Stomach (tissue), 4 donors: ENCODE results near the gene LTA.
"Not testable (repeated sequence)": the region's sequence is repeated elsewhere in the genome, so short reads cannot be mapped to it uniquely, and the experiment has no call there.

Source experiments
- CTCF ChIP-seq, 7 experiments: fragments of 450-650 bp in 4 of 7; fragments of 200-600 bp in 3 of 7; sonication (generic) in 3 of 7; IDR thresholded peaks; one replicate each; pipeline ENCODE4 v1.5.1; 2016 to 2019; ENCODE audit warnings: antibody characterized with exemption in 7 of 7, control low read depth in 2 of 7, mild to moderate bottlenecking in 1 of 7
- EP300 ChIP-seq: sonication (generic); formaldehyde crosslinking; IDR thresholded peaks from one replicate; pipeline ENCODE4 v1.6.1; 2017; ENCODE audit warnings: antibody characterized with exemption
- POLR2A ChIP-seq, 4 donors: fragments of 450-650 bp; IDR thresholded peaks; one replicate each; pipeline ENCODE4 v1.6.1; 2016; ENCODE audit warnings: antibody characterized with exemption in 4 of 4, control low read depth in 2 of 4, mild to moderate bottlenecking in 1 of 4, moderate library complexity in 1 of 4

GRCh38 chr6:31590691-31591090 is 18.6 kb downstream of the LTA start:
- TF ChIP-seq CTCF (IDR thresholded peaks at IDR 0.05); POLR2A (IDR thresholded peaks at IDR 0.05); EP300: not testable (repeated sequence)
